HL-60/S4 treated with phorbol 12-myristate 13-acetate at 8.2 ng/mL for 4 days and 3 days (cell line): ENCODE data around the gene BTN1A1.

ENCODE experiments used
- in situ Hi-C: fragments of 300-500 bp; cut with MboI; formaldehyde crosslinking; loops from 2 replicates; pipeline ENCODE4 v1.15.0; 2022; ENCODE audit warnings: low sequenced_read_pairs

Gene BTN1A1

GRCh38 chr6:26475823-26476729, 24.0 kb upstream of the BTN1A1 start:
- in situ Hi-C loops, result no loop called here

GRCh38 chr6:26476896-26477295, 23.2 kb upstream of the BTN1A1 start:
- in situ Hi-C loops, result no loop called here

GRCh38 chr6:26477426-26477825, 22.7 kb upstream of the BTN1A1 start:
- in situ Hi-C loops, result no loop called here

- in situ Hi-C loops, result no loop called here
Measured at GRCh38 chr6:26478100-26478984, 21.8 kb upstream of the BTN1A1 start.

GRCh38 chr6:26478985-26479278, 21.2 kb upstream of the BTN1A1 start:
- in situ Hi-C loops, result no loop called here

GRCh38 chr6:26482338-26482737, 17.8 kb upstream of the BTN1A1 start:
- in situ Hi-C loops, result no loop called here

- in situ Hi-C loops, result no loop called here
Measured at GRCh38 chr6:26483727-26484126, 16.4 kb upstream of the BTN1A1 start.

GRCh38 chr6:26484161-26484560, 15.9 kb upstream of the BTN1A1 start:
- in situ Hi-C loops, result no loop called here

GRCh38 chr6:26485112-26485780, 14.9 kb upstream of the BTN1A1 start:
- in situ Hi-C loops, result no loop called here

GRCh38 chr6:26486358-26486757, 13.7 kb upstream of the BTN1A1 start:
- in situ Hi-C loops, result no loop called here

GRCh38 chr6:26487466-26487865, 12.6 kb upstream of the BTN1A1 start:
- in situ Hi-C loops, result no loop called here

GRCh38 chr6:26489996-26490964, 9.8 kb upstream of the BTN1A1 start:
- in situ Hi-C loops, result no loop called here

GRCh38 chr6:26491604-26492003, 8.5 kb upstream of the BTN1A1 start:
- in situ Hi-C loops, result no loop called here

- in situ Hi-C loops, result no loop called here
Measured at GRCh38 chr6:26493258-26493657, 6.8 kb upstream of the BTN1A1 start.

GRCh38 chr6:26494117-26494516, 6.0 kb upstream of the BTN1A1 start:
- in situ Hi-C loops, result no loop called here

- in situ Hi-C loops, result no loop called here
Measured at GRCh38 chr6:26495281-26495680, 4.8 kb upstream of the BTN1A1 start.

GRCh38 chr6:26497610-26498009, 2.5 kb upstream of the BTN1A1 start:
- in situ Hi-C loops, result no loop called here

GRCh38 chr6:26501482-26501986, 1.4 kb downstream of the BTN1A1 start:
- in situ Hi-C loops, result no loop called here

- in situ Hi-C loops, result no loop called here
Measured at GRCh38 chr6:26502165-26502564, 2.1 kb downstream of the BTN1A1 start.

- in situ Hi-C loops, result no loop called here
Measured at GRCh38 chr6:26502626-26503025, 2.5 kb downstream of the BTN1A1 start.
